Raji (cell line): Measurements from ENCODE around the gene DGKD.

ENCODE experiments used
- POLR2A ChIP-seq: IDR thresholded peaks from 2 replicates; pipeline ENCODE4 v1.6.1; 2011; ENCODE audit warnings: low read depth, low read length, control low read depth; ENCODE audit not compliant: insufficient read depth

The DGKD gene

DNA sequence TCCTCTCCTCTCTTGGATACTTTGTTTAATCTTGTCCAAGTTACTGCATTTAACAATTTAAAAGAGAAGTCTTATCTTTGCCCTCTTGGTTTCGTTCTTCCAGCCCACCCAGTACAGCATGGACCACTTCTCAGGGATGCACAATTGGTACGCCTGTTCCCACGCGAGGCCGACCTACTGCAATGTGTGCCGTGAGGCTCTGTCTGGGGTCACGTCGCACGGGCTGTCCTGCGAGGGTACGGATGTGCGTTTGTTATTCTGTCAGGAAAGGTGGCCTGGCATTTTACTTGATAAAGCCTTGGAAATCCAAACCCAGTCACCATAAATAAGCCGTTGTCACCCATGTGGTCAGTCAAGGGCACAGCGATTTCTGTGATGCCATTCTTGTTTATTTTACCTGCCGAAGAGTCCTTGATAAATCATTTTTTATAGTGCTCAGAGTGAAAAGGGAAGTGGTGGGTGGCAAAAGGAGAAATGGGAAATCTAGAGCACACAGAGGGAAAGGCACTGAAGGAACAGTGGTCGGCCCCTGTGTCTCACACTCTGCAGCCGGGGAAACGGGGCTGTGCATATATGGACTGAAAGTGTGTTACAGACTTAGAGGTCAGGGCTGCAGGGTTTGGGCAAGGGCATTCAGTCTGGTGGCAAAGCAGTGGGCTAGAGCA is 80.5 kb downstream of the DGKD start:
- no peak for TF ChIP-seq POLR2A

GRCh38 chr2:233435436-233436190 is 81.3 kb downstream of the DGKD start:
- TF ChIP-seq POLR2A: no peak

DNA sequence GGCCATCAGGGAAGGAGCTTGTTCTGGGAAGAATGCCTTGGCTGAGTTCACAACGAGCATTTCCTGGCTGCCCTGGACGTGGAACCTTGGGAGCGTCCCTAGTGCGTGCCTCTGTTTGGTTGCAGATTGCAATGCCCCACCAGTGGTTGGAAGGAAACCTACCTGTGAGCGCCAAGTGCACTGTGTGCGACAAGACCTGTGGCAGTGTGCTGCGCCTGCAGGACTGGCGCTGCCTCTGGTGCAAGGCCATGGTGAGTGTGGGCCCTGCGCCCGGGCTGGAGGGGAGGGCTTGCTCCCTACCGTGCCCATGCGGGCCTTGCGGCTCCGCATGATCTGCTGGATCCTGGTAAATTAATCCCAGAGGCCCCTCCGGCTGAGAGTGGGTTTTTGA is 81.9 kb downstream of the DGKD start:
- TF ChIP-seq POLR2A: no peak

DNA sequence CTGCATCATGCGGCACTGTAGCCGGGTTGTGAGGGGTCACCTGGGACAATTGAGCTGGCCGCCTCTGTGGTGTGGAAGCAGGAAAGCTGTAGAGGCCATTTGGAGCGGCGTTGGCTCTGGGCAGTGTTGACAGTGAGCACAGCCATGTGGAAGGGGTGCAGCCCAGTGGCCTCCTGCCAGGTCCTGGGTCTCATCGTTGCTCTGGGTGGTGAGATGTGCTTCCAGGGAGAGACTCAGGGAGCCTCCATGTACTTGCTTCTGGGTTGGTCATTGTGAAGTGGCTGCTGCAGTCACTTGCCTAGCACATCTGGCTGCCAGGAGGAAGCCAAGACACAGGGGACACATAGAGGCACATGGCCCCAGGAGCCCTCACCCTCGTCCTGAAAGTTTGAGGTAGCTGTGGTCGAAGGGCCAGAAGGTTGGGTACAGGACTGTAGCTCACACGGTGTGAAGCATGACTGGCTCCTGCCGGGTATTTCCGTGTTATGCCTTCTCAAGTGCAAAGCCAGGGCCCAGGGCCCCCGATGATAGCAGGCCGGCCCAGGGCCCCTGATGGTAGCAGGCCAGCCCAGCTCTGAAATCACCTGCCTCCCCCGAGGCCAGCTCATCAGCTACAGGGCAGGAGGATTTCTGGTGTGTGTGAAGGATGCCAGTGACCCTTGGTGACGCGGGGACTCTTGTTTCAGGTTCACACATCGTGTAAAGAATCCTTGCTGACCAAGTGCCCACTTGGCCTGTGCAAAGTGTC is 82.6 kb downstream of the DGKD start:
- no peak for TF ChIP-seq POLR2A

DNA sequence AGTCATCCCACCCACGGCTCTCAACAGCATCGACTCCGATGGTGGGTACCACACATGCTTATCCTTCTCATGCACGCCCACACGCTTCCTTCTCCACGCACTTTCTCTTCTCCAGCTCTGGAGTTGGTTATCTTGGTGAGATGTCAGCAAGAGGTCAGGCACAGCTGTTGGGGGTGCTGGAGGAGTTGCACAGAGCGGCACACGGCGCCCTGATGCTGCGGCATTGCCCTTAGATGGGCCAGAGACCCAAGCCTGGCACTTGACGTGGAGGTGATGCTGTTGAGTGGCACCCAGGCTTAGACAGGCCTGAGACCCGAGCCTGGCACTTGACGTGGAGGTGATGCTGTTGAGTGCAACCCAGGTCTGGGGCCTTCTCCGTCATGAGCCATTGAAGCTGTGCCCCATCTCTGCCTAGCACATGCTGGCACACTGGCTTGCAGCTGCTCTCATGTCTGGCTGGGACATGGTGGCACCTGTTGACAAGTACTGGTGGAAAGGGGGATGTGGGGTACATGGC is 83.2 kb downstream of the DGKD start:
- TF ChIP-seq POLR2A: no peak

- no peak for TF ChIP-seq POLR2A
These were observed 84.4 kb downstream of the DGKD start for GRCh38 chr2:233438573-233439147.

- TF ChIP-seq POLR2A: no peak
These were observed 84.9 kb downstream of the DGKD start for GRCh38 chr2:233439191-233439590.

DNA sequence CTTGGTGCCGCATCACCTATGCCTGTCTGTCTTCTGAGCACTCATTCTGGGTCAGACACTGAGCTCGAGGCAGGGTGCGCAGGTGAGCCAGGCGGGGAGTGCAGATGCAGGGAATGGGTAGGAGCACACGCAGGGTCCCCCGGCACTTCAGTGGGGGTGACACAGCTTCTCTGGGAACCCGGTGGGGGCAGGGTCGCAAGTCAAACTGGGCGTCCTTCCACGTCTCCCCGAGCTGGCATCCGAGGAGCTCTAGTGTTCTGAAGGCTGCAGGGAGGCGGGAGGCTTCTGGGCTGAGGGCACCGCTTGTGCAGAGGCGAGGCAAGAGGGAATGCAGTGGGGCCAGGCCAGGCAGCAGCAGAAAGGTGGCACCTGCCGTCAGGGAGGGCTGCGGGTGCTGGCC is 86.0 kb downstream of the DGKD start:
- TF ChIP-seq POLR2A: no peak

DNA sequence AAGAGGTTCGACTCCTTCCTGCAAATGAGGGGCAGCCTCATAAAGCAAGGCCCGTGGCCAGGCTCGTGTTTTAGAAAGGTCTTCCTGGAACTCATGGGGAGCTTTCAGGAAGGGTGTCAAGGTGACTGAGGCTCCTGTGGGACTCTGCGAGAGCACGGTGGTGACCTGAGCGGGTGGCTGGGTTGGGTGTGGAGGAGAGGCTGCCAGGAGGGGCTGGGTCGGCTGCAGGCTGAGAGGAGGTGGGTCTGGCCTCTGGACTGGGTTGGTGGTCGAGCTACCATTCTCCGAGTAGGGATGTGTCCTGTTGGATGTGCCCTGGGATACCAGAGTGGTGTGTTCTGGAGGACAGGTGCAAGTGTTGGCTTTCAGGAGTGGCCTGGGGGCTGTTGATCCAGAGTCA is 86.4 kb downstream of the DGKD start:
- TF ChIP-seq POLR2A: no peak

DNA sequence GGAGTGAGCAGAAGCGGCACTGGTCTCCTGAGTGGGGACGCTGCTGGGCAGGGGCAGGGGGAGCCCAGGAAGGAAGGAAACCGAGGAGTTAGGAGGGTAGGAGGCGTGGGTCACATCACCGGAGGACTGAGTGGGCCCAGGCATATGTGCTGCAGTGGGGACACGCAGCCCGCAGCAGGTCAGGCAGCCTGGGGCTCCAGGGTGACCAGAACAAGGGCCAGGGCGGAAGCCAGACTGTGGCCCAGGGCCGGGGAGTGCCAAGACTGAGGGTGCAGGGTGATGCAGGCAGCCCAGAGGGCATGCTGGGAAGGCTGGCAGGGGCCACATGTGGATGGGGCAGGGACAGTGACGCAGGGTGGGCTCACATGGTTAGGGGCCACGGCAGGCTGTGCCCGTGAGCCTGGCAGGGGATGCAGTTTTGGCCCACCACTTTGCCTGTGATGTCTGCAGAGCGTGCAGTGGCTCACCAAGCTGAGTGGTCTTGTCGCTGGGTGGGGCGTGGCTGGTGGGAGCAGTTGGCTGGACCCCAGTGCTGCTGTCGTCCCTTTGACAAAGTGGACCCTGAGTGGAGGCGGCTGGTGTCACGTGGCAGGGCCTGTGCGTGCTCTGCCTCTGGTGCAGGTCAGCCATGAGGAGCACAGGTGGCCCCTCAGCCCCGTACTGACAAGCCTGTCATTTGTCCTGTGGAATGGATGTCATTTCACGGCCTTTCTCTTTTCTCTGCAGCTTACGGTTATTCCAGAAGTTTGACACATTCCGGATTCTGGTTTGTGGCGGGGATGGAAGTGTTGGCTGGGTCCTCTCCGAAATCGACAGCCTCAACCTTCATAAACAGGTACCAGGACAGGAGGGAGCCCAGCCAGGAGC is 87.1 kb downstream of the DGKD start:
- no peak for TF ChIP-seq POLR2A

- no peak for TF ChIP-seq POLR2A
These were observed 87.7 kb downstream of the DGKD start for GRCh38 chr2:233442028-233442310.

GRCh38 chr2:233443511-233444183 is 89.4 kb downstream of the DGKD start:
- TF ChIP-seq POLR2A: no peak

GRCh38 chr2:233444501-233444900 is 90.2 kb downstream of the DGKD start:
- TF ChIP-seq POLR2A: no peak

DNA sequence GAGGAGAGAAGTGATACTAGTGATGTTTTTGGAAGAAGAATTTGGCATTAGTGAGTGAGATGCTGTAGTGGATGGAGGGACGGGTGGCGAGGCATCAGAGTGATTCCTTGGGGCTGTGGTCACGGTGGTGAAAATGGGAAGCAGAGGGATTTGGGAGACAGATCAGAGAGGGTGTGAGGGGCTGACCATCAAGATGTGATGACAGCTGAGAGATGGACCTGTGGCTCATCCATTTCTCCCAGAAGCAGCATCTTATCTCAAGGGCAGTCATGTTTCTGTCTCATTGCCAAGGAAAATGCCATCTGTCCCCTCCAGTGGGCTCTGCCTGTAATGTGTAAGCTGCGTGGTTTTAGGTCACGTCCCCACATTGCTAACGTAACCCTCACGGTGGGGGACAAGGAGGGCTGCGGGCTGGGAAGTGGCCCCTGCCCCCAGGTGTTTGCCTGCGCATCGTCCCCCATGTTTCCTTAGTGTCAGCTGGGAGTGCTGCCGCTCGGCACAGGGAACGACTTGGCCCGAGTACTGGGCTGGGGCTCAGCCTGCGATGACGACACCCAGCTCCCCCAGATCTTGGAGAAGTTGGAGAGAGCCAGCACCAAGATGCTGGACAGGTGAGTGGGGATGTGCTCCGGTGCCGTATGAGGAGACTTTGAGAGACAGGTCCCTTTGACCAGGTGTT is 91.0 kb downstream of the DGKD start:
- TF ChIP-seq POLR2A: no peak
